HEK293T (cell line): ENCODE results near the gene NRIP1.

ENCODE experiments used
- BHLHE40 ChIP-seq: fragments of 450-650 bp; IDR thresholded peaks from 2 replicates; pipeline ENCODE4 v1.6.1; 2016; ENCODE audit warnings: mild to moderate bottlenecking, moderate library complexity, borderline replicate concordance
- CTBP1 ChIP-seq: fragments of 450-650 bp; IDR thresholded peaks from 2 replicates; pipeline ENCODE4 v1.6.1; 2016; ENCODE audit warnings: borderline replicate concordance
- ELF4 ChIP-seq: fragments of 450-650 bp; IDR thresholded peaks from 2 replicates; pipeline ENCODE4 v1.6.1; 2017; ENCODE audit warnings: antibody characterized with exemption
- FOXM1 ChIP-seq: fragments of 450-650 bp; IDR thresholded peaks from 2 replicates; pipeline ENCODE4 v1.6.1; 2017; ENCODE audit warnings: mild to moderate bottlenecking, borderline replicate concordance
- HDGF ChIP-seq: fragments of 450-650 bp; IDR thresholded peaks from 2 replicates; pipeline ENCODE4 v1.6.1; 2017; ENCODE audit warnings: antibody characterized with exemption, borderline replicate concordance
- LEF1 ChIP-seq: fragments of 450-650 bp; IDR thresholded peaks from 2 replicates; pipeline ENCODE4 v1.6.1; 2017; ENCODE audit warnings: mild to moderate bottlenecking, borderline replicate concordance
- SUZ12 ChIP-seq: fragments of 450-650 bp; IDR thresholded peaks from 2 replicates; pipeline ENCODE4 v1.6.1; 2016; ENCODE audit warnings: mild to moderate bottlenecking
- TARDBP ChIP-seq: fragments of 450-650 bp; IDR thresholded peaks from 2 replicates; pipeline ENCODE4 v1.6.1; 2016

DNA sequence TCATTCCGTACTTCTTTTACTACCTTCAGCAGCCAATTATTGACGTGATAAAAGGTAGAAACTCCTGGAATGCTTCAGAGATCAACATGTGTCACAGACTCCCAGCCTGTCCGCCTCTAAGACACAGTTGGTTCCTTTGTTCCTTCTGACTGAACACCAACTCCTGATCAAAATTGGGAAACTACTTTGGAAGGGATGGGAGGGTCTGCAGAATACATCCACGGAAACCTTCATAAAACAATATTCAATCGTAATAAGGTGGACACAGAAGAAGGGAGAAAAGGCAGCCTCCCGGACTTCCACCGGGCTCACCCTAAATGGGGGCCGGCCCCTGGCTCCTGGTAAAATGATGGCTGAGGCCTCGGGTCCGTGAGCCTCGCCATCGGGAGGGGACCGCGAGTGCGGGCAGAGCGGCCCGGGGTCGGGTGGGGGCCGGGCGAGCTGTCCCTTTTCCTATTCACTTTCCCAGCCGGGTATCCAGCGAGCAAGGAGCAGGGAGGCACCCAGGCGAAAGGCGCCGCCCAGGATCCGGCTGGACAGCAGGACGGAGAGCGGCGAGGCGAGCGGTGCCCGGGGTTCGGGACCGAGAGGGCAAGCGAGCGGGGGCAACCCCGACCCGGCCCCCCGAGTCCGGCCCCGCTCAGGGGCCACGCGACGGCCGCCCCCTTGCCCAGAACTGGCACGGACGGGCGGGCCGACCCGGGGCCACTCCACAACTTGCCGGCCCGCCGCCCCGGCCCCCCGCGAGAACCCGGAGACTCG lies 805 bp downstream of the NRIP1 start:
- no peak for TF ChIP-seq HDGF
- no peak for TF ChIP-seq FOXM1
- no peak for TF ChIP-seq BHLHE40
- no peak for TF ChIP-seq LEF1
- no peak for TF ChIP-seq TARDBP
- no peak for TF ChIP-seq ELF4
- TF ChIP-seq CTBP1, result no peak
- no peak for TF ChIP-seq SUZ12
